Stimulated activated CD4-positive, alpha-beta T cell treated with anti-CD3 and anti-CD28 coated beads, Interleukin-4, amount 100 ng/mL, for 4 hours (primary cell): Measurements from ENCODE around the gene SLC24A4.
A peak's percentile ranks its signal among the peaks of the same experiment; 100 is the strongest.

ENCODE experiments used
- DNase-seq, 2 experiments: peaks; one replicate each; pipeline ENCODE4 v3.0.0-alpha.2; 2020

The SLC24A4 gene

DNA sequence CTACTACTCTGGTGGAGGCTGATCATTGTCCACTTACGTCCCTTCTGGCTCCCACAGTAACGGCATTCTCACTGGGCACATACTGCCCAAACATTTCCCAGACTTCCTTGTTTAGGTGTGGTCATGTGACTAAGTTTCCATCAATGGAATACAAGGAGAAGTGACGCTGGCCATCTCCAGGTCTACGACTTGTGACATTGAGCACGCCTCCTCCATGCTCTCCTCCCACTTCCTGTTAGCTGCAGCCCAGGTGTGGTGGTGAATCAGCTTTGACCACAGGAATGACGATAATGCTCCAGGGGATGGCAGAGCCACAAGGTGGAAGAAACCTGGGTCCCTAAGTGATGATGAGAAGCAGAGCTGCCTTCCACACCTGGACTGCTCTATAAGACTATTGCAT is 6.0 kb upstream of the SLC24A4 start:
- no peak for DNase-seq

- DNase-seq = no peak
Measured at GRCh38 chr14:92317511-92317910, 5.5 kb upstream of the SLC24A4 start.

- DNase-seq = no peak
Measured at GRCh38 chr14:92321701-92322100, 1.3 kb upstream of the SLC24A4 start.

DNA sequence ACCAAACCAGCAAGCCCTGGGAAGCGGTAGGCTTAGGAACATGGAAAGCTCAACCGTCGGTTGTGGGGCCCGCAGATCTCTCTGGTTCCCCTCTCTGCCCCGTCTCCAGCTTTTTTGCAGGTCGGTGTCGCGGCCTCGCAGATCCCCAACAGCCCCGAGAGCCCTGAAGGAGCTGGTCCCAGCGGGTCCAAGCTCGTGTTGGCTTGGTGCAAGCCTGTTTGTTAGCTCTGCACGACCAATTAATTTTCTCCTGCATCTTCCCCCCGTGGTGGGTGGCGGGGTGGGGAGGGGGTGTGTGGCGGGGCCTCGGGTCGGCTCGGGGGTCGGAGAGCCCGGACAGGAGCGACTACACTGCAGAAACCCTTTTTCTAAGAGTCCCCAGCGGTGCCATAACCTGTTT is 449 bp upstream of the SLC24A4 start:
- no peak for DNase-seq

- no peak for DNase-seq
Measured at GRCh38 chr14:92323916-92324818, 1.2 kb downstream of the SLC24A4 start.

GRCh38 chr14:92325835-92326234 is 2.9 kb downstream of the SLC24A4 start:
- no peak for DNase-seq

- DNase-seq = no peak
Measured at GRCh38 chr14:92328664-92329255, 5.8 kb downstream of the SLC24A4 start.

DNA sequence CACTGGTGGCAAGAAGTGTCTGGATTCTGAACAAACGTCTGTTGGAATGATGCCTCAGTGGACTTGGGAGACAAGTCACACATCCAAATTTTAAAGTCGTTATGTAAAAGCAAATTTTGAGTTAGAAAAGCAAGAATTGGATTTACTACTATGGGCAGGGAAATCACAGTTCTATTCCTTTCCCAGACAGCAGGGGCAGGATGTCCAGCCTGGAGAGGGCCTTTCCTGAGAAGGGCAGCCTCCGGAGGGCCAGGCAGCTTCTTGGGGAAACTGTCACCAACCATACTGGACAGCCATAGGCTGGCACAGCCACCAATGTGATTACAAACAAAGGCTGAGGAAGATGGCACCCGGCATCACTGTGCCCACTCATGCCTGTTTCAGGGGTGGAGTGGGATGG is 11.1 kb downstream of the SLC24A4 start:
- DNase-seq = no peak

GRCh38 chr14:92336363-92336762 is 13.4 kb downstream of the SLC24A4 start:
- DNase-seq = no peak

DNA sequence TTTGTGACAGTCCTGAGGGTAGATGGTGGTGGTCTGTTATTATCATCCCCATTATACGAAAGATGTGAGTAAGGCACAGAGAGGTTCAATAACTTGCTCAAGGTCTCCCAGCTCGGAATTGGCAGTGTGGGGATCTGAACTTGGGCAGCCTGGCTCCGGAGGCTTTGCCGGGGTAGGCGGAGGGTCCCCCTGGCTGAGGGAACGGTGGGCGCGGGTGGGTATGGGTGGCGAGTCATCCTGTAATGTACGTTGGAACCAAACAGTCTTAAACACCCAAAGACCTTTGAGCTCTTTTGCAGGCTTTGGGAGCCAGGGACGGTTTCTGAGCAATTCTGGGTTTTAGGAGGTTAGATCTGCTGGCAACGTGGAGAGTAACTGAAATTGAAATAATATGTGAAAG is 16.5 kb downstream of the SLC24A4 start:
- no peak for DNase-seq

DNA sequence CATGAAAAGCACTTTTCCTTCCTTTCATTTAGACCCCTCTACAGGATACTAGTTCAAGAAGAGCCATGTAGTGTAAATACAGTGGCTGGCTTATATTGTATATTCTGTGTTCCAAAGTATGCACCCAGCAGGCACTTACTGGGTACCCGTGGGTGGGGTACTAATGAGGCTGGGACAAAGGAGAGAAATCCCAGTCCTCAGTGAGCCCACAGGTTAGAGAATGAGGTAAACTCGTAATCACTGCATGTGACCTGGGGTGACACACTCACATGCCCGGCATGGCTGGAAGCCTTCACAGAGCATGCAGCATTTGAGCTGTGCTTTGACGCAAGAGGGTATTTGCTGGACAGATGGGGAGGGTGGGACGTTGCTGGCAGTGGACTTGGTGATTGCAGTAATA is 17.1 kb downstream of the SLC24A4 start:
- no peak for DNase-seq

DNA sequence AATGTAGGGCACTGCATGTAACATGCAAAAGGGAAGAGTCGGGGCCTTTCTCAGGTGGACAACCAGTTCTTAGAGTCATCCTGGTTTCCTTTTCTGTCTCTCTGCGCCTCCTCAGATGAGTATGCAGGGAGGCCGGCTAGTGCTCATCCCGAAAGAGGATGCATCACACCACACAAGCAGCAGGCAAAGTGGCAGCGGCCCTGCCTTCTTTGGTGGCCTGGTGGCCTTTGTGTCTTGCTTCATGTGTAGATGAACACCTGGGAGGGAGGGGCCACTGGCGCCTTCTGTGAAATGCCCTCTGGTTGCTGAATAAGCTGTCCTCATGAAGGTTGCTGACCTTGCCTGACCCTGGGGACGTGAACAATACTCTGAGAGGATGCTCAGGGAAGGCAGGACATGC is 18.0 kb downstream of the SLC24A4 start:
- DNase-seq = no peak

- peak in 1 of 2 experiments; percentile 10 for DNase-seq
Measured at GRCh38 chr14:92341791-92342190, 18.8 kb downstream of the SLC24A4 start.

DNA sequence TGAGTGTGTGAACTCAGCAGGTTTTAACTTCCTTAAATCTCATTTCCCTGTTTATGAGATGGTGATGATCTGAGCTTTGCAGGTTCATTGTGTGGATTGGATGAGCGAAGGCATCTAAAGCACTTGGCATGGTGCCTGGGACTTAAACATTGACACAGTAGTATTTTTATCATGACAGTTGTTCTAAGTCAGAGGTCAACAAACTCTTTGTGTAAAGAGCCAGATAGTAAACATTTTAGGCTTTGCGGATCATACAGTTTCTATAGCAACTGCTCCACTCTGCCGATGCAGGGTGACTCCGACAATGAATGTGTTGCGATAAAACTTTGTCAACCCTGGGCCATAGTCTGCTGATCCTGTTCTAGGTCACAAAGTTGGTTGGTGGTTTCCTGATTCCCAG is 25.2 kb downstream of the SLC24A4 start:
- DNase-seq = no peak

DNA sequence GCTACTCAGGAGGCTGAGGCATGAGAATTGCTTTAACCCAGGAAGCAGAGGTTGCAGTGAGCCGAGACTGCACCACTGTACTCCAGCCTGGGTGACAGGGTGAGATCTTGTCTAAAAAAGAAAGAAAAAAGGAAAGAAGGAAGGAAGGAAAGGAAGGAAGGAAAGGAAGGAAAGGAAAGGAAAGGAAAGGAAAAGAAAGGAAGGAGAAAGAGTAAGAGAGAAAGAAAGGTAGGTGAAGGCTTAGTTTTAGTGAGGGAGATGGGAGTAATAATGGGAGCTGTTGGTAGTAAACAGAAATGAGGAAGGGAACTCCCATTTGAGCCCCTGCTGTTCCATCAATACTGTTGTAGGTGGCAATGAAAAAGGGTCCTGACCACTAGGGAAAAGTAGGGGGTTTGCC is 28.8 kb downstream of the SLC24A4 start:
- no peak for DNase-seq

- DNase-seq = peak in 1 of 2 experiments; percentile 7
Measured at GRCh38 chr14:92352158-92352985, 29.4 kb downstream of the SLC24A4 start.

GRCh38 chr14:92353447-92353846 is 30.5 kb downstream of the SLC24A4 start:
- no peak for DNase-seq

- DNase-seq = no peak
Measured at GRCh38 chr14:92356677-92357076, 33.7 kb downstream of the SLC24A4 start.

DNA sequence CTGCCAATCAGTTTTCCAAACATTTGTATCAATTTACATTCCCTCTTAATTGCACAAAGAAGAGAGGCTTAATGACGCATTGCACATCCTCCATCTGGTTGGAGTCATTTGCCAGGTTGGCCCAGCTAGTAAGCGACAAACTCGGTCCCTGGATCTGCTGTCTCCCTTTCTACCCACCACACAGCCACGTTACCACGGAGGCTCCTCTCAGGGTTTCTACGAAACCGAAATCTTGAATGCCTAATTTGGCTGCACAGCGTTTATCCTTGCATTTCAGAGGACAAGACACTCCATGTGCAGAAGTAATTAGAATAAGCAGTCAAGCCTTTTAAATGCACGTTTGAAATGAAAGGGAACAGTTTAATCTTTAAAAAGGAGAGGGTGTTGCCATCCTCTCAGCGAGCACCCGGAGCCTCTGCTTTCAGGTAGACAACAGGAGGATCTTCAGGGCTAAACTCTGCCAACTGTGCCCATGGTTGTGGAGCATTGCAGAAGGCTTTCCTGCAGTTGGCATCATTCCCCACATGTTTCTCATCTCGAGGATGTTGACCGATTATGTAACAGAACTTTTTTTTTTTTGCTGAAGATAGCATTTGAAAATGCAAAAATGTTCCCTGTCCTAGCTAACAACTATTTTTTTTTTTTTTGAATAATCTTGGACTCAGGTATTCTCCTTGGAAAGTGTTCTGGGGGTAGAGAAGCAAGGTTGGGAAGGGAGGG is 37.8 kb downstream of the SLC24A4 start:
- no peak for DNase-seq

GRCh38 chr14:92362781-92363235 is 39.8 kb downstream of the SLC24A4 start:
- no peak for DNase-seq

DNA sequence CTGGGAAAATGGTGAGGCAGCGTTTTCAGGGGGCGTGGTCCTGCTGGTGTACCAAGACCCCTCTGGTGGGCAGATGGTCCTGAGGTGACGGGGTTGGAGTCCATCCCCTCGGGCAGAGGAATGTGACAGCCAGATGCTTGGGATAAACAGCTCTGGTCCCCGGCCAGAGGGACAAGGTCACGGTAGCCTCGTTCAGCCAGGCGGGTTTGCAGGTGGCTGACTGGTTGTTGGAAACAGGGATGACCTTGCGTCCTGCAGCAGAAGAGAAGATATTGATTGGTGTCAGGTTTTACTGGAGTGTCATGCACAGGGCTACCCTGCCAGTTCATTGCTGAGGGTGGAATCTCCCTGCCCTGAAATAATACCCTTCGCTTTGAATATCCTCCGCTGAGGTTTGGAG is 43.3 kb downstream of the SLC24A4 start:
- DNase-seq = no peak

DNA sequence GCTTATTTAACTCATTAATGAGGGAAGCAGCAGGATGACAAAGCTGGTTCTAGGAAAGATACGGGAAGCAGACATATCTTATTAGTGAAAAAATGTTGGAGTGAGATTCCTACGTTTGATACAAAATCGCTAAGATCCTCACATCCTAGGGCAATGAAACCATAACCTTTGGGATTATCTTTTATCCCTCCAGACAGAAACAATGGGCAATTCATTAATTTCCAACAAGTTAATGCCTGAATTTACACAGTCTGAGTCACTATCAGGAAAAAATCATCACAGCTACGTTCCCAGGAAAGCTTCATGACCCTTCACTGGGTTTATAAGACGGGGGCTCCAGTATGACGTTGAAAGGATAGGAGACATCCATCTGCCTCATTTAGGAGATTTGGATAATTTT is 45.0 kb downstream of the SLC24A4 start:
- DNase-seq = no peak

GRCh38 chr14:92369097-92369496 is 46.1 kb downstream of the SLC24A4 start:
- DNase-seq = no peak
